GM12801 (cell line): ENCODE results near the gene GUCY2C.

Source experiments
- TF ChIP-seq, protein P1 (sequence below): IDR thresholded peaks from one replicate; pipeline ENCODE4 v1.5.1; 2011; ENCODE audit warnings: control low read depth; ENCODE audit not compliant: insufficient read length; ENCODE audit errors: extremely low read depth

GUCY2C gene

GRCh38 chr12:14588571-14588970 is 107.8 kb downstream of the GUCY2C start:
- TF ChIP-seq, protein P1, sequence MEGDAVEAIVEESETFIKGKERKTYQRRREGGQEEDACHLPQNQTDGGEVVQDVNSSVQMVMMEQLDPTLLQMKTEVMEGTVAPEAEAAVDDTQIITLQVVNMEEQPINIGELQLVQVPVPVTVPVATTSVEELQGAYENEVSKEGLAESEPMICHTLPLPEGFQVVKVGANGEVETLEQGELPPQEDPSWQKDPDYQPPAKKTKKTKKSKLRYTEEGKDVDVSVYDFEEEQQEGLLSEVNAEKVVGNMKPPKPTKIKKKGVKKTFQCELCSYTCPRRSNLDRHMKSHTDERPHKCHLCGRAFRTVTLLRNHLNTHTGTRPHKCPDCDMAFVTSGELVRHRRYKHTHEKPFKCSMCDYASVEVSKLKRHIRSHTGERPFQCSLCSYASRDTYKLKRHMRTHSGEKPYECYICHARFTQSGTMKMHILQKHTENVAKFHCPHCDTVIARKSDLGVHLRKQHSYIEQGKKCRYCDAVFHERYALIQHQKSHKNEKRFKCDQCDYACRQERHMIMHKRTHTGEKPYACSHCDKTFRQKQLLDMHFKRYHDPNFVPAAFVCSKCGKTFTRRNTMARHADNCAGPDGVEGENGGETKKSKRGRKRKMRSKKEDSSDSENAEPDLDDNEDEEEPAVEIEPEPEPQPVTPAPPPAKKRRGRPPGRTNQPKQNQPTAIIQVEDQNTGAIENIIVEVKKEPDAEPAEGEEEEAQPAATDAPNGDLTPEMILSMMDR = no peak

GRCh38 chr12:14578646-14579045 is 117.8 kb downstream of the GUCY2C start:
- TF ChIP-seq, protein P1 = no peak

DNA sequence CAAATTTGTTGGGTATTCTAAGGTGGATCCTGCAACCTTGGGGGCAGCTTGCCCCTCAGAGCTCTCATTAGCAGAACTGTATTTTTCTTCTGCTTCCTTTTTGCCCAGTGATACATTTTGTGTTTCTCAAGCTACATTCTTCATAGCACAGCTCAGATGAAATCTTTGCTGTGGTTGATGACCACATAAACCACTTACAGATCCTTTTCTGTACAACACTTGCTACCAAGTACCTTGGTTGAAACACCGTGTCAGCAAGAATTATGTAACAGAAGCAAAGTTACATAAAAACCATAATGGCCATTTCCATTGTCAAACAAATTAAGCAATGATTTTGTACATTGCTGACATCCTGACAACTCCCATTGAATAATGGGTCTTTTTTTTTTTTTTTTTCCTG is 119.1 kb downstream of the GUCY2C start:
- TF ChIP-seq, protein P1 = no peak

DNA sequence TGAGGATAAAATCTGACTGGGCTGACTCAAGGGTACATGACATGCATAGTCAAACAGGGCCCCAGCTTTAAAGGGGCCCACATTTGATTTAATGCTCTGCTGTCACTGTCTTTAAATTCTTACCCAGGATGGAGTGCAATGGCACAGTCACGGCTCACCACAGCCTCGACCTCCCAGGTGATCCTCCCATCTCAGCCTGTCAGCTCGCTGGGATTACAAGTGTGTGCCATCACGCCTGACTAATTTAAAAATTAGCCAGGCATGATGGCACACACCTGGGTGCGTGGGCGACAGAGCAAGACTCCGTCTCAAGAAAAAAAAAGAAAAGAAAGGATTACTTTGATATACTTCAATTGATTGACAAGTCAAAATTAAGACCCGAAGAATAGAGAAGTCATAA is 119.5 kb downstream of the GUCY2C start:
- TF ChIP-seq, protein P1 = no peak

DNA sequence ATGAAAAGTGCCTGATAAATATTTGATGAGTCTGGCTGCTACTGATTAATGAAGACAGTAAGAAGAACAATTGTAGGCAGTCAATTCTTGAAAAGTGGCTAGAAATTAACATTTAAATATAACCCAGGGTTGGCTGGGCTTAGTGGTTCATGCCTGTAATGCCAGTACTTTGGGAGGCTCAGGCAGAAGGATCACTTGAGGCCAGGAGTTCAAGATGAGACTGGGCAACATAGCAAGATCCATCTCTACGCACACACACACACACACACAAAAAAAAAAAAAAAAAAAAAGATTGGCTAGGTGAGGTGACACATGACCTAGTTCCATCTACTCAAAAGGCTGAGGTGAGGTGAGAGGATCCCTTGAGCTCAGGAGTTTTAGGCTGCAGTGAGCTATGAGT is 120.8 kb downstream of the GUCY2C start:
- TF ChIP-seq, protein P1 = no peak

DNA sequence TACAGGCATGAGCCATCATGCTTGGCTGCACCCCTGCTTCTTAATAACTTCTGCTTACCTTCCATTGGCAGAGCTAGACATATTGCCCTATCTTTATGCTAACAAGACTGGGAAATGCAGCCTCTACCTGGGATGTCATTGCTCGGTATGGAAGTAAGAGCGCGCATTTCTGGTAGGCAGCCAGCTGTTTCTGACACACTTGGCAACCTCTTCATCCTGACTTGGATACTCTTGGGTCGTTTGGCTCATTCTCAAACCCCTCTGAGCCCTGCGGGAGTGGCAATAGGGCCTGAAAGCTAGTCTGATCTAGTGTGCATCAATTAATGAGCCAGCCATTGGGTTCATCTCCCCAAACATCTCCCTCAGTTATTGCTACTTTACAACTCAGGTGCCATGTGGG is 123.3 kb downstream of the GUCY2C start:
- TF ChIP-seq, protein P1 = no peak

- TF ChIP-seq, protein P1 = no peak
These were observed 124.0 kb downstream of the GUCY2C start for GRCh38 chr12:14572401-14572800.

GRCh38 chr12:14571779-14572178 is 124.6 kb downstream of the GUCY2C start:
- TF ChIP-seq, protein P1 = no peak
